ENCODE results near the gene AMBRA1.

- no peak for TF ChIP-seq CTCF (conservative IDR thresholded peaks at IDR 0.05; ENCODE audit: low read depth, low read length)
- TF ChIP-seq EZH2 (IDR thresholded peaks at IDR 0.05; ENCODE audit: low read length, unreplicated experiment) = no peak
Observed at GRCh38 chr11:46431211-46431610, 162.6 kb downstream of the AMBRA1 start.
